Stimulated activated CD8-positive, alpha-beta memory T cell treated with anti-CD3 and anti-CD28 coated beads, Interleukin-4, amount 100 ng/mL, for 48 hours (primary cell): Measurements from ENCODE around the gene HSPB2.
"Not testable (repeated sequence)": the region's sequence is repeated elsewhere in the genome, so short reads cannot be mapped to it uniquely, and the experiment has no call there.

Experiments
- DNase-seq: peaks from one replicate; pipeline ENCODE4 v3.0.0-alpha.2; 2020

Gene HSPB2

GRCh38 chr11:111916768-111917167 is 4.2 kb downstream of the HSPB2 start:
- DNase-seq: no peak

- DNase-seq: no peak
Observed at GRCh38 chr11:111917312-111917711, 4.8 kb downstream of the HSPB2 start.

DNA sequence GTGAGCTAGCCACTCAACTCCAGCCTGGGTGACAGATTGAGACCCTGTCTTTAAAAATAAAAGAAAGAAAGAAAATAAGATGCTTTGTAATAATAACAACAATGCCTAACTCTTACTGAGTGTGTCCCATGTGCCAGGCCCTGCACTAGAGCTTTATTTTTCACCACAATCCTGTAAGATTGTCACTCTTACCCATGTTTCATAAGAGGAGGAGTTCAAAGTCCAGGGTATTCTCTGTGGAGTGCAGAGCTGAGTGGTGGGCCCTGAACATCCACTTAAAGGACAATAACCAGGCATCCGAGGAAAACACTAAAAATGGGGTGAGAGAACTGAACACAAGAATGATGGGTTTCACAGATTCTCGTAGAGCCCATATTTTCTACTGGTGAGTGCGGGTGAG is 5.3 kb downstream of the HSPB2 start:
- no peak for DNase-seq

- DNase-seq: no peak
Observed at GRCh38 chr11:111918390-111919256, 6.1 kb downstream of the HSPB2 start, which contains the start of gene C11orf52. C11orf52 (plus strand) TSS chr11:111918913; CDS start chr11:111918973, 60 bp downstream.

DNA sequence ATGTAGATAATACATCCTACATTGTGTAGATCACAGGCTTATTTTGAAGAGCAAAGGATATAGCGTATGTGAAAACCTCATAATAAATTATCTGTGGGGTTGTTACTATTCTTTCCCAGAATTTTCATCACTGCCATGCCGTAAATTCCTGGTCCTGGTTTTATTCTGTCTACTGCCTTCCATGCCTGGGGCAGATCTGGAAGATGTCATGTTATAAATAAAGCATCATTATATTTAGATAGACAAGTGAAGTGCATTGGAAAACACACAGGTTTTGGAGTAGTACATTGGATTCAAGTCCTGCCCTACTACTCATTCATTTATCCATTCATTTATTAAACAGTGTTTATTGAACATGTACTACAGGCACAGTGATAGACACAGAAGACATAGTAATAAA is 8.4 kb downstream of the HSPB2 start:
- no peak for DNase-seq

DNA sequence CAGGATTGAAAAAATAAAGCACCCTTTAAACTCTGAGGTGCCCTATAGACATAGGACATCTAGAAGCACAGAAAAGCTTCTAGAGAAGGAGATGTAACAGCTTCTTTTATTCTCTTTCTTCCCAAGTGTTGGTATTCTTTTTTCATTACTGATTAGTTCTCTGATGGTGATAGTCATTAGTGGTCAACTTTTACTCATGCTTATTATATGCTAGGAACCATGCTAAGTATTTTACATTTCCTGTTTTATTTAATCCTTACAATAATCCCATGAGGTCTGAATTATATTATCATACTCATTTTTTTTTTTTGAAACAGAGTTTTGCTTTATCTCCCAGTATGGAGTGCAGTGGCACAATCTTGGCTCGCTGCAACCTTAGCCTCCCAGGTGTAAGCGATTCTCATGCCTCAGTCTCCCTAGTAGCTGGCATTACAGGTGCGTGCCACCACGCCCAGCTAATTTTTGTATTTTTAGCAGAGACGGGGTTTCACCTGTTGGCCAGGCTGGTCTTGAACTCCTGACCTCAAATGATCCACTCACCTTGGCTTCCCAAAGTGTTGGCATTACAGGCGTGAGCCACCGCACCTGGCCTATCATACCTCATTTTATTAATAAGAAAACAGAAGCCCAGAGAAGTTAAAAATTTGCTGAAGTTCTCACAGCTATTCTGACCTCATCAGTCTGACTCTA is 9.2 kb downstream of the HSPB2 start:
- no peak for DNase-seq

- DNase-seq: no peak
Observed at GRCh38 chr11:111922803-111923202, 10.3 kb downstream of the HSPB2 start.

- DNase-seq: no peak
Observed at GRCh38 chr11:111923351-111923788, 10.8 kb downstream of the HSPB2 start.

DNA sequence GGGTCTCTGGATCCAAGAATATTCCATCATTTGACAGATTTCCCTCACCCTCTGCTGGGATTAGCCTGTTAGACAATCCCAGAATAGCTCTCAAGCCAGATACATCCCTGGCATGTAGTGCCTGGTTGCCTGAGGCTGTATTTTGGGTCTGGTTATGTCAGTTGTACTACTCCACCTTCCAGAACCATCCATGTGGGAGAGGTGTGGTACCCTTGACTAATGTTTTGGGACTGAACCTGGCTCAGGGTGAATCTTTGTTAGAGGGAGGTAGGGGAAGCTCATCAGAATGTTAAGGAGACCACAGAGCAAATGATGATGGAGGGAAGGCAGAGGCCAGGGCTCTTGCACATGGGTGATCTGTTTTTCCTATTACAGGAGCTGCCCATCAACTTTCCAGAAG is 11.4 kb downstream of the HSPB2 start:
- no peak for DNase-seq

- no peak for DNase-seq
Observed at GRCh38 chr11:111925953-111926352, 13.4 kb downstream of the HSPB2 start.

- DNase-seq: peak; percentile 96
Observed at GRCh38 chr11:111926505-111927391, 14.2 kb downstream of the HSPB2 start.

- no peak for DNase-seq
Observed at GRCh38 chr11:111930472-111930871, 17.9 kb downstream of the HSPB2 start.

DNA sequence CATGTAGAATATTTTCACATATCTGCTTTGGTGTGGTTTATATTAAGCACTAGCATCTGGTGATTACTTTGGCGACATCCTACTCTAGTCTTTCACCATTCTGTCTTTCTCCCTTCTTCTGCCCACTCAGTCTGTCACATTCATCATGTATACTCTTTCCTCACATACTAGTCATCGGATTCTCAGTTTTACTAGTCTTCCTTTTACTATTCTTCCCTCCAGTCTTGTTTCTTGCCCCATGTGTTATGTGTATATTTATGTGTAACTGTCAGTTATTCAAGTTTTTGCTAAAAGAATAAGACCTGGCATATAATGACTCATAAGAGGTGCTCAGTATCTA is 20.0 kb downstream of the HSPB2 start:
- no peak for DNase-seq

DNA sequence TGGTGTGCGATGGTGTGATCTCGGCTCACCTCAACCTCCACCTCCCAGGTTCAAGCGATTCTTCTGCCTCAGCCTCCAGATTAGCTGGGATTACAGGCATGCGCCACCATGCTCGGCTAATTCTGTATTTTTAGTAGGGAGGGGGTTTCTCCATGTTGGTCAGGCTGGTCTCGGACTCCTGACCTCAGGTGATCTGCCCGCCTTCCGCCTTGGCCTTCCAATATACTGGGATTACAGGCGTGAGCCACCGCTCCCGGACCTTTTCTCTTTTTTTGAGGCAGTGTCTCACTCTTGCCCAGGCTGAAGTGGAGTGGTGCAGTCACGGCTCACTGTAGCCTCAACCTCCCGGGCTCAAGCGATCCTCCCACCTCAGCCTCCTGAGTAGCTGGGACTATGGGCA is 20.6 kb downstream of the HSPB2 start:
- not testable (repeated sequence) for DNase-seq

DNA sequence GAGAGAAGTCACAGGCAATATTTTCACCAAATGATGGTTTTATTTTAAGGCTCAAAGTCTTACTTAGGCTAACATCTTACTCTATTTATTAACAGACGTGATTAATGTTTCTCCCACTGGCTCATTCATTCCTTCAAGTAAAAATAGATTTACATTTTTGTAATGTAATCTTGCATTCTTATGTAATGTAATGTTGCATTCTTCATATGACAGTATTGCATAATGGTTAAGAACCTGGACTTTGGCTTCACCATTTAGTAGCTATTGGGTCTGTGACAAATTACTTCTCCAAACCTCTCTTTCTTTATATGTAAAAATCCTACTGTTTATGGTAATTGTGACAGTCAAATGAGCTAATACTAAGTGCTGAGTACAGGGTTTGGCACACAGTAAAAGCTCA is 21.3 kb downstream of the HSPB2 start:
- no peak for DNase-seq

- no peak for DNase-seq
Observed at GRCh38 chr11:111934306-111934705, 21.8 kb downstream of the HSPB2 start.

- DNase-seq: peak; percentile 33
Observed at GRCh38 chr11:111935317-111936039, 22.9 kb downstream of the HSPB2 start.

DNA sequence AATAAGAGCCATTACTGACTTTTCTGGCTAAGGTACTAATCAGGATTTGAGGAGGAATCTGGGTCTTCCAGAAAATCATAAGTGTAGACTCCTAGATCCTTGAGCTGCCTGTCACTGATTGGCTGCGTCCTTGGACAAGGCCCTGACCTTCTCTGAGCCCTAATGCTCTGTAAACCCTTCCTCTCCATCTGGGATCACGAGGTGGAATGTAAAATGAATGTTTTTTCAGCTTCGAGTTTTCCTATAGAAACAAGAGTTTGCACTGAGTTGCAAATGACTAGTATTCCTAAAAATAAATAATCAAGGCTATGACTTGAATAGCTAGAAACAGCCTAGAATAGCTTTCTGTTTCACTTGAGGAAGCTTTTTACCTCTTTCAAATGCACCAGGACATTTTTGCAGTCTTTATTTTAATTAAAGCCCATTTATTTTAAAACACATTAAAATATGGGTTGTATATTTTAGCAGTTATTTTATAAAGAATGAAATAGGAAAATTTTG is 23.6 kb downstream of the HSPB2 start:
- no peak for DNase-seq

- peak; percentile 50 for DNase-seq
Observed at GRCh38 chr11:111937461-111937769, 24.9 kb downstream of the HSPB2 start.

- DNase-seq: no peak
Observed at GRCh38 chr11:111937844-111938243, 25.3 kb downstream of the HSPB2 start.

GRCh38 chr11:111938687-111939160 is 26.2 kb downstream of the HSPB2 start:
- peak; percentile 57 for DNase-seq
